ENCODE measurements around the gene IVNS1ABP.

Gene IVNS1ABP

DNA sequence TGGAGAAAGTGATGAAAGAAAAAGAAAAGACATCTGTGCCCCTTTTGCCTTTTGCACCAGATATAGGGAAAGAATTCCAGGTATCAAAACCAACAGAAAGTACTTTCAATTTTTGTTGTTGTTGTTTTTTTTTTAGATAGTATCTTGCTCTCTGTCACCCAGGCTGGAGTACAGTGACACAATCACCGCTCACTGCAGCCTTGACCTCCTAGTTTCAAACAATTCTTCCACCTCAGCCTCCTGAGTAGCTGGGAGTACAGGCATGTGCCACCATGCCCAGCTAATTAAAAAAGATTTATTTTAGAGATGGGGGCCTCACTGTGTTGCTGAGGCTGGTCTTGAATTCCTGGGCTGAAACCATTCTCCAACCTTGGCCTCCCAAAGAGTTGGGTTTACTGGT lies 31.3 kb upstream of the IVNS1ABP start:
- Mint-ChIP-seq H3K36me3 (ENCODE audit: low read depth) (no peaks in the 10 kb centered on the region), H3K27ac (no peak overlapping the region), H3K4me3 (no peak overlapping the region), H3K27me3 (ENCODE audit: low read depth, poor library complexity) (no peaks in the 10 kb centered on the region), H3K9me3 (no peaks in the 10 kb centered on the region), H3K4me1 (peaks cover 13% of the 10 kb centered on the region)
- TF ChIP-seq CTCF (IDR thresholded peaks at IDR 0.05) = no peak
- no peak for DNase-seq

DNA sequence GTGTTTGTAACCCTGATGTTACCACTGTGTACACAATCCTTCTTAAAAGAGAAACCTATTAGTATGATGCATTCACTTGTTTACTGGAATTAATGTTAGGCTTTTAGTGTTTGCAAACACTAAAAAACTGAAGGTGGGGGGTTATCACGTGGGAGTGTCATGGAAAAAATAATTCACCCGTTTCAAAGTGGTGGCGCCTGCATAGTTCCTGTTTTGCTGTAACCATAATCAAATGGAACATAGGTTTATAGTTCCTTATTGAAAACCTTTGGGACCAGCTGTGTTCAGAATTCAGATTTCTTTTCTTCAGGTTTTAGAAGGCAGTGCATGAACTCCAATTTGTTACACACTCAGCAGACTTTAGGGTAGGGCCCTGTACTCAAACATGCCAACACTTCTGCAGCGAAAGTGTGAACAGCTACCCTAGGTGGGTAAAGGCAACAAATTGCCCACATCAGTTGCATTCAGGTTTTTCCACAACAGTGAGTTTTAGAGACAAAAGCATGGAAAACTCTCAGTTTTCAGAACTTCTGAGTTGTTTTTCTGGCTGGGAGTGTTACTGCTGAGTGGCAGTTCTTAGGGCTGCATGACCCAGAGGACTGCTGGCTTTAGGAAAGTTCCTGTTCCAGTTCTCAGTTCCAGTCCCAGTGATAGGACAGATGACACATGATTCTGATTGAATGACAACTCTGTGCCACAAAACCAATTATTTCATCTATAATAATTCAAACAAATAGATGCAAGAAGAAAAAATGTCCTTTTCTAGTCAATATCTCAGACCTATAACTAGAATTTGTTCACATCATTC lies 29.1 kb upstream of the IVNS1ABP start:
- Mint-ChIP-seq H3K36me3 (ENCODE audit: low read depth) (no peaks in the 10 kb centered on the region), H3K27me3 (ENCODE audit: low read depth, poor library complexity) (no peaks in the 10 kb centered on the region), H3K27ac (no peak overlapping the region), H3K9me3 (no peaks in the 10 kb centered on the region), H3K4me1 (peaks cover 7% of the 10 kb centered on the region), H3K4me3 (no peak overlapping the region)
- DNase-seq = no peak
- no peak for TF ChIP-seq CTCF (IDR thresholded peaks at IDR 0.05)

DNA sequence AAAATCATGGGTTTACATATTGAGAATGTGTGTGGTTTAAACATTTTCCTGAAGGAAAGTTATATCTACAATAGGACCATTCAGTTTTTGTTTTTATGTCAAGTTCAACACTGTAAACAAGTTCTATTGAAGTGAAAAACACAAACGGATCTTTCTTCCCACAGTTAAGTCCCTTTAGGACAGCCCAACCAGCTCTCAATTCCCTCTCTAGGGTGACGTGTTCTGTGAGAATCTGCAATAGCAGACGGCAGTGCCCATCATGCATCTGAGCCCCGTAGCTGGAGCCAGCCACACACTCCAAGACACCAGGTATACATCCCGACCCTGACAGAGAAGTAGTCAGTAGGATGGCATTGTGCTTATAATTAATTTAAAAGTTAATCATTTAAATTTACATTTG lies 26.3 kb upstream of the IVNS1ABP start:
- Mint-ChIP-seq H3K4me1 (peaks cover 3% of the 10 kb centered on the region), H3K36me3 (ENCODE audit: low read depth) (no peaks in the 10 kb centered on the region), H3K4me3 (no peak overlapping the region), H3K27ac (no peak overlapping the region), H3K9me3 (no peaks in the 10 kb centered on the region), H3K27me3 (ENCODE audit: low read depth, poor library complexity) (no peaks in the 10 kb centered on the region)
- no peak for TF ChIP-seq CTCF (IDR thresholded peaks at IDR 0.05)
- no peak for DNase-seq

- no peaks in the 10 kb centered on the region for H3K4me1 Mint-ChIP-seq
- no peaks in the 10 kb centered on the region for H3K9me3 Mint-ChIP-seq
- H3K27ac Mint-ChIP-seq = no peak overlapping the region
- no peak for TF ChIP-seq CTCF (IDR thresholded peaks at IDR 0.05)
- no peaks in the 10 kb centered on the region for H3K27me3 Mint-ChIP-seq (ENCODE audit: low read depth, poor library complexity)
- no peak for DNase-seq
- no peaks in the 10 kb centered on the region for H3K36me3 Mint-ChIP-seq (ENCODE audit: low read depth)
- H3K4me3 Mint-ChIP-seq = no peak overlapping the region
Measured at GRCh38 chr1:185342672-185343259, 25.7 kb upstream of the IVNS1ABP start.

GRCh38 chr1:185342017-185342416 lies 25.0 kb upstream of the IVNS1ABP start:
- no peaks in the 10 kb centered on the region for H3K4me1 Mint-ChIP-seq

More at GRCh38 chr1:185342017-185342416, 25.0 kb upstream of the IVNS1ABP start:
- Mint-ChIP-seq H3K9me3 (no peaks in the 10 kb centered on the region), H3K4me3 (no peak overlapping the region), H3K27me3 (ENCODE audit: low read depth, poor library complexity) (no peaks in the 10 kb centered on the region), H3K27ac (no peak overlapping the region), H3K36me3 (ENCODE audit: low read depth) (no peaks in the 10 kb centered on the region)
- no peak for DNase-seq
- TF ChIP-seq CTCF (IDR thresholded peaks at IDR 0.05) = no peak
